Measurements from ENCODE around the gene CCDC89.

DNA sequence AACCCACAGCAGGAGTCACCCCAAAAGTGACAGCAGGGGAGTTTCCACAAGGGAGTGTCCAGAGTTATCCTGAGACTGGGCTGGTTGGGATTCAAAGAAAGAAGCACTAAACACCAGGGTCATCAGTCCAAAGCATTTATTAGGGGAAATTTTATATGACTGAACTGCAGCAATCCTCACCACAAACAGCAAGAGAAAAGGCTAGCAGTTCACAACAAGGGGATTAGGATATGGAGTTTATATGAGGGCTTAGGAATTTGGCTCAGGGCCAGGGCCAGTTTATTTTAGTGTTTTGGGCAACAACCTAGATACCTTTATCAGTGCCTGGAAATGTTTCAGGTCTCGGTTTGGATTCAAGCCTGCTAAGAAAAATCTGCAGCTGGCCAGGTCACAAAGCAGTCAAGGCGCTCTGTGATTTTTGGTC lies 42.8 kb downstream of the CCDC89 start:
- TF ChIP-seq, protein P1, sequence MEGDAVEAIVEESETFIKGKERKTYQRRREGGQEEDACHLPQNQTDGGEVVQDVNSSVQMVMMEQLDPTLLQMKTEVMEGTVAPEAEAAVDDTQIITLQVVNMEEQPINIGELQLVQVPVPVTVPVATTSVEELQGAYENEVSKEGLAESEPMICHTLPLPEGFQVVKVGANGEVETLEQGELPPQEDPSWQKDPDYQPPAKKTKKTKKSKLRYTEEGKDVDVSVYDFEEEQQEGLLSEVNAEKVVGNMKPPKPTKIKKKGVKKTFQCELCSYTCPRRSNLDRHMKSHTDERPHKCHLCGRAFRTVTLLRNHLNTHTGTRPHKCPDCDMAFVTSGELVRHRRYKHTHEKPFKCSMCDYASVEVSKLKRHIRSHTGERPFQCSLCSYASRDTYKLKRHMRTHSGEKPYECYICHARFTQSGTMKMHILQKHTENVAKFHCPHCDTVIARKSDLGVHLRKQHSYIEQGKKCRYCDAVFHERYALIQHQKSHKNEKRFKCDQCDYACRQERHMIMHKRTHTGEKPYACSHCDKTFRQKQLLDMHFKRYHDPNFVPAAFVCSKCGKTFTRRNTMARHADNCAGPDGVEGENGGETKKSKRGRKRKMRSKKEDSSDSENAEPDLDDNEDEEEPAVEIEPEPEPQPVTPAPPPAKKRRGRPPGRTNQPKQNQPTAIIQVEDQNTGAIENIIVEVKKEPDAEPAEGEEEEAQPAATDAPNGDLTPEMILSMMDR (IDR thresholded peaks at IDR 0.05), result no peak
- TF ChIP-seq, protein P2, sequence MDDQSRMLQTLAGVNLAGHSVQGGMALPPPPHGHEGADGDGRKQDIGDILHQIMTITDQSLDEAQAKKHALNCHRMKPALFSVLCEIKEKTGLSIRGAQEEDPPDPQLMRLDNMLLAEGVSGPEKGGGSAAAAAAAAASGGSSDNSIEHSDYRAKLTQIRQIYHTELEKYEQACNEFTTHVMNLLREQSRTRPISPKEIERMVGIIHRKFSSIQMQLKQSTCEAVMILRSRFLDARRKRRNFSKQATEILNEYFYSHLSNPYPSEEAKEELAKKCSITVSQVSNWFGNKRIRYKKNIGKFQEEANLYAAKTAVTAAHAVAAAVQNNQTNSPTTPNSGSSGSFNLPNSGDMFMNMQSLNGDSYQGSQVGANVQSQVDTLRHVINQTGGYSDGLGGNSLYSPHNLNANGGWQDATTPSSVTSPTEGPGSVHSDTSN (IDR thresholded peaks at IDR 0.05), result no peak
- no peak for TF ChIP-seq HOXA7 (CRISPR knock-in tag; IDR thresholded peaks at IDR 0.05)
- no peak for TF ChIP-seq JUN (IDR thresholded peaks at IDR 0.05)
